NCI-H2029 (cell line): ENCODE results near the gene BBS7.

Experiments
- DNase-seq: peaks from one replicate; lab custom pipeline; 2025; lab: John Stamatoyannopoulos, UW

Gene BBS7

DNA sequence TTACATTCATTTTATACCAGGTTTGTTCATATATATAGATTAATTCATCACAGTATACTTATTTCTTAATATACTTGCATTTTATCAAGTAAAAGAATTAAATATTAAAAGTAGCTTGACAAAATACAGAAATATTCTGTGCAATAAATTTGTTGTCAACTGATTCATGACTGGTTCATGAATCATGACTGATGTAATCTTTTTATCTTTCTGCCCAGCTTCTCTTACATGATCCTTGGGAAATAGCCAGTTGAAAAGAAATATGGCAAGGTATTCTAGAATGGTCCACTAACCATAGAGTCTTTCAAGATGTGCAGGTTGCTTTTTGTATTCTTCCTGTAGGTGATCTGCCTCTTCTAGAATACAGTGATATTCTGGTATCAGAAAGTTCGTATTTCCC is 42.4 kb downstream of the BBS7 start:
- no peak for DNase-seq

DNA sequence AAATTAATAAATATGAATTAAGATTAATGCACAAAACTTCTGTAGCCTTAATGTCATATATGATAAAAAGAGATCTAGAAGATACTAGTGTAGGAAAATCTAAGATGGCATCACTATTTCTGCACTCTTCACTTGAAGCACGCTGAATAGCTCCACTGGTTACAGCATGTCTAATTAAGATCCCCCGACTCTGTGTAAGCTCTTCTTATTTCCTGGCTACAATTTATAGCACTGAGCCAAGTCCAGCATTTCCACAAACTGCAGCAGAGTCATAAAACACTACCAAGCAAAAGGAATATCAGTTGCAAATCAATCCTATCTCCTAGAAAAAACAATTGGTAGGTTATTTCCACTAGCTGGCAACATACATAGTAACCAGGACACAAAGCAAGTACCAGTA is 45.3 kb downstream of the BBS7 start:
- no peak for DNase-seq

DNA sequence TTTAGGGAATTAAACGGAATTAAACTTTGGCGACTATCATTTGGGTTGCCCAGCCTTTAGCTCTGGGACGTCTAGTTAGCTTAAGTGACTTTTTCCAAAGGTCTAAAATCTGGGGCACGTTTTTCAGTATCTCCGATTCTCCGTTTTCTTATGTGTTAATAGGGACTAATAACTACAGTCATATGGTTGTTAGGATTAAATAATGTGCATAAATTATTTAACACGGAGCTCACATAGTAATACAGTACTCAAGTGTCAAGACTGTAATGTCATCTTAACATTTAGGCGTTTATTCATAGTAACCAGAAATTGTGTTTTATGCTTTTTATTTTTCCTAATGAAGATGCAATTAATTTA is 46.1 kb downstream of the BBS7 start:
- DNase-seq, result no peak

DNA sequence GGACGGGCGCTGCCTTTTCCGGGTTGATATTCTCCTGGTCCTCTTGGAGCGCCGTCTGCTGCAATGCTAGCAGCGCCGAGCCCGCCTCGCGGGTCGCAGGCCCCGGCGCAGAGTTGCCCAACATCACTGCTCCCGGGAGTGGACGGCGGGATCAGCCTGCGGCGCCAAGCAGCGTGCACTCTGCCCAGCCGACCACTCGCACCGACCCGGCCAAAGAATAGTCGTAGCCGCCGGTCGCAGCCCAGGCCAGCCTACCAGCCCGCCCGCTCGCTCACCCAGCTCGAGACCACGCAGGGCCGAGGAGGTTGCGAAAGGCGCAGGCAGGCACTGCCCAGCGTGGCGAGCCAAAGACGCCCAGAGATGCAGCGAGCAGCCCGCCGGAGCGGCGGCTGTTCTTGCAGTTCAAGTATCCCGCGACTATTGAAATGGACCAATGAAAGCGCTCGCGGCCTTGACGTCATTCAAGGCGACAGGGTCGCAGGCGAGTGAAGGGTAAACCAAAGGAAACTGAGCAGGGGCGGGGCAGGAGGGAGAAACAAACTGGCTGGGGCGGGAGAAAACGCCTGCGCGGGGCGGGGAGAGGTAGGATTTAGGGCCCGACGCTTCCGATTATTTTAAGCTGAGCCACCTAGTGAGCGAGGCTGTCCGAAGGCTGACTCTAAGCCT is 46.6 kb downstream of the BBS7 start, which contains the start of gene CCNA2:
Gene CCNA2 (minus strand): TSS at position 379 of the 666 bp plus-strand sequence. CDS start 255 bp downstream, at position 124.
- DNase-seq, result peak; percentile 94

DNA sequence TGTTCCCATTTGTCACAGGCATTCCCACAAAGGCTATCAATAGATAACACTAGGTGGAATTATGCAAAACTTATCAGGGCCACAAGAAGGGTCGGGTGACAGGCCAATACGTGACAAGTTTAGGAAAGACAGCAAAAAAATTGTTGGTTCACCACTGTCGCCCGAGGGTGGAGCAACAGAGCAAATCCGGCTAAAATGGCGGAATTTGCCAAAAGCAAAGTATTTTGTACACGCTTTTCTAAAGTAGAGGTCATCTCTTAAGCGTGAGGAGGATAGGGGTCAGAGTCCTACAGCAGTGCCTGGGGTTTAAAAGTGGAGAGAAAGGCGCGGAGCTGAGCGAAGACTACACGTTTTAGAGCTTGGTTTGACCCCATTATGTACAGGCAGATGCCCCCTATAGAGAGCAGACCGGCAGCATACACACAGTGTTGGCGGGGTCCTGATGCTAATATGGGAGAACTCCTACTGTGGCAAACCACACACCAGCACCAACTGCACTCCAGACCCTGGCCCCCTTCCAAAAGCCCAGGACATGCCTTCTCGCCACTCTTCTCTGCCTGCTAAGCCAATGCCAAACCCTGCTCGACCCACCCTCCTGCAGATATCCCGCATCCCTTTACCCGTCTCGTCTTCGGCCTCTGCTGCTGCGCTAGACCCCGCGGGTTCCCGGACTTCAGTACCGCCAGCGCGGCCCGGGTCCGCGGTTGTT is 47.3 kb downstream of the BBS7 start:
- no peak for DNase-seq

DNA sequence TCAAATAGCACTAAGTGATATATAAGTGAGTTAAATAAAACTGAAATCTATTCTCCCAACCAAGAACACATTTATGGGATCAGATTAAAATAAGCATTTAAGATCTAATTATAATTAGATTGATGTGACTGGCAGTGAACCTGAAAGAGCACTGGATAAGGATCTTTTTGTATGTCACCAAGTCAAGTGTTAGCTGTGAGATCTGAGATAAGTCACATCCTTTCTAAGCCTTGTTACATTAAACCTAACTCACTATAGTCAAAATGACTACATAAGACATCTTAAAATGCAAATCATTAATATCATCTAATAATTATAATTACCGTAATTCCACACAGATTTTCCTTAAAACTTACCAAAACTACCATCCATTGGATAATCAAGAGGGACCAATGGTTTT is 48.2 kb downstream of the BBS7 start:
- DNase-seq, result no peak

DNA sequence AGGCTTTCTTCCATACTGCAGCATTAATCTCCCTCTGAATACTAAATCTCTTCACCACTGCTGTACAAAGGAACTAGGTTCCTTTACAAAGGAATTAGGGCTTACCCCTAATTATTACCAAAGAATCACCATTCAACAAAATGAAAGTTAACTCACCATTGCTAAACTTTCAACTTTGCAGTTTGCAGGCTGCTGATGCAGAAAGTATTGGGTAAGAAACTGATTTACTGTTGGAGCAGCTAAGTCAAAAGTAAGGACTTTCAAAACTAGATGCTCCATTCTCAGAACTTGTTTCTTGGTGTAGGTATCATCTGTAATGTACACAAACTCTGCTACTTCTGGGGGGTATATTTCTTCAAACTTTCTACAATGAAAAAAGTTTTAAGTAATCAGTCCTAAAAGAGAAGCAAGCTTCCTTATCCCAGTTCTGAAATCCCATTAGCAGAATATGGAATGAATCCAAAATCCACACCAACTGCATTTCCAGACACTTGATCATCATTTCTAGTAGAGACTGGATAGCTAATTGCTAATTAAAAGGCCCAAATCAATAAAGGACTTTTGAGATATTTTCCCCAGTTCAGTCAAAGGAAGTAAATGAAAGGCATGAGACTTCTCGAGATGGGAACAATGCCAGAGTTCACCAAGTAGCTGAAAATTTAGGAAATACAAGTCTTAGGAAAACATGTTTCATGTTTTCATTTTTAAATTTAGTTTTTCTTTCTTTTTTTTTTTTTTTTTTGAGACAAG is 50.9 kb downstream of the BBS7 start:
- no peak for DNase-seq

DNA sequence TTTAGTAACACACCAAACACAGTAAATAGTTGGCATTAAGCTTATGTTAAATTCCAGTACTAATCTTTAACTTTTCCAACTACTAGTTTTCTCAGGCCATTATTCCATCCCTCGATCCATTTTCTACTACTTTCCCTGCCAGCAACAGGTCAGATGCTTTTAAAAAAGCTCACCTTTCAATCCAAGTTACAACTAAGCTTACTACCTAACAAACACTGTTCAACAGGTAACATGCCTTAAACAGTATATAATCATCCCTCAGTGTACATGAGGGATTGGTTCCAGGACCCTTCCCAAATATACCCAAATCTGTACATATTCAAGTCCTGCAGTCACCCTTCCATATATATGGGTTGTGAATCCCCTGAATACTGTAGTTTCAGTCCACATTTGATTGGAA is 52.1 kb downstream of the BBS7 start:
- DNase-seq, result no peak

DNA sequence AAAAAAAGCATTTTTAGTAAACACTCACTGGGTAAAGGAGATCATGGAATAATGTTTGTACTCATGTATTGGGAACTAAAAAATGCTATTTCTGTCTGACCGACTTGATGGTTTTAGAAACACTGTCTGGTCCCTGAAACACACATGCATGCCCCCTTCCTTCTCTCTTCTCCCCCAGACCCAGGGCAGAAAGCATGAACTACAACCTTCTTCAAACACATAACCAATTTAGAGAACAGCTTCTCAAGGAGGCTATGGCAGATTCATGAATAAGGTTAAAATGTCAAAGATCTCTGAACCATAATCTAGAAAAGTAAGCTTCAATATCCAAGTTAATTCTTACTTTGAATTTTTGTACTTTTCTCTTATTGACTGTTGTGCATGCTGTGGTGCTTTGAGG is 52.6 kb downstream of the BBS7 start:
- DNase-seq, result no peak

DNA sequence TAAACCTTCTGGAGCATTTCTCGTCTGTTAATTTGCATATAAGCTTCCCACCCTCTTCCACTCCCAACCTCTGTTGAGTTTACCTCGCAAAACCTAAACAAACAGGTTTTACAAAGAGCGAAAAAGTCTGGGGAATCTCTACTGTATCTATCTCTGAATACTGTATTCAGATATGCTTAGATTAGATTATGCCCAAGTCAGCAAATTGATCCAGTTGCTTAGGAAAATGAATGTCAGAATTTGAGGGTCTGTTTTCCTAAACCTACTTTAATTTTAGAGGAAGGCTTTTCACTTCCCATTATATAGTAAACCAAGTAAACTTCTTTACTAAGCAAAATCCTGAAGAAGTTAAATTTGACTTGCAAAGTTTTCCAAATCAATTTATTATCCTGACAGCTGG is 53.3 kb downstream of the BBS7 start:
- no peak for DNase-seq

DNA sequence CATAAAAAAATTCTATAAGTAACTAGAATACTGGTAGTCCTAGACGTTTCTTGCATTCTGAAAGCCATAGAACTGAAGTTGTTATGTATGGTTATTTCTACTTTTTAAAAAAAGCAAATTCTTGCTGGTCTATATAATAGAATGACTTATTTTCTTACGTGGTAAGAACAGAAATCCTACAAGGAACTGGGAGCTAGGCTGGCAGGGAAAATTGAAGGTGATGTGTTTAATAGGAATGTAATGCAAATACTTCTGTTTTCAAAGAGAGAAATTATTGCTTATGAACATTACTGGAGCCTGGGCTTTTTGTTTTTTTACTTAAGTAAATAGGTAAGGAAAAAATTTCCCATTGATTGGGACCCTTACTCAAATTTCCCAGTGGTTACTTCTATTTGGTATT is 55.5 kb downstream of the BBS7 start:
- DNase-seq, result no peak

DNA sequence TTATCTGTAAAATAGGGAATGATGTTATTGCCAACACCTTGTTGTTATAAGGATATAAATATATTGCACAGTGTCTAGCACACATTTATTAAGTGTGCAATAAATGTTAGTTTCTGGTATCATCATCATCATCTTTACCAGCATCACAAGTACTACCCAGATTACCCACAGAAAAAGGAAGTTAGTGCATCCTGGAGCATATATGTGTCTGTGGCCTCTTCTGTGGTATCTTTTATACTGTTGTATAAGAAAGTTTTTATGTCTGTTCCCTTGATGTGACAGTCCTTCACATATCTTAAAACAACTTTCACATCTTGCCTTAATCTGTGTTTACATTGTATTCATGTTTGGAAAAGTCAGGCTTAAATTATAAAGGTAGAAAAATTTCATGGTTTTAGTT is 59.2 kb downstream of the BBS7 start:
- DNase-seq, result no peak

DNA sequence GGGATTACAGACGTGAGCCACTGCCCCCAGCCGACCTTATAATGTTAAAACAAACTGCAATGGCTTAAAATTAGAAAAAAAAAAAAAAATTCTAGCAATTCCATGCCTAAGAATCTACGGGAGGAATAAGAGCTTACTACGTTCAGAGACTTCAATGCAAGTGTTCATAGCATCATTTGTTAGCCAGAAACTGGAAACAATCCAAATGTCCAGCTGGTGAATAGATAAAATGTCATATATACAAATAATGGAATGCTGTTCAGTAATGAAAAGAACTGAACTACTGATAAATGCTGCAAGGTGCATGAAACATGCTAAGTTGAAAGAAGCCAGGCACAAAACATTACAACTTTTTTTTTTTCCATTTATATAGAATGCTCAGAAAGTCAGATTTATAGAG is 63.9 kb downstream of the BBS7 start:
- DNase-seq, result no peak

DNA sequence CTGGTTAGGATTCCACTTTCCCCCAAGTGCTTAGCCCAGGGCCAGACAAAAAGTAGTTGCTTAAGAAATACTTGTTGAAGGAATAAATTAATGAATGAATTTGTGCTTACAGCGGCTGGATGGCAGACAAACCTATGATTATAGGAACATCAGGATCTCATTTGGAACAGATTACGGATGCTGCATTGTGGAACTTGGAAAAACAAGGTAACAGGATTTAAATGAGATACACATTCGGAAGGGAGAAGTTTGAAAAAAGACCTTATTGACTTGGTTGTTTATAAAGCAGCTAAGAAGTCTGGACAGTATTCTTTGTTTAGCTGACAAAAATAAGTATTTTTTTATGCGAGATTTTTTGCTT is 68.6 kb downstream of the BBS7 start:
- no peak for DNase-seq

DNA sequence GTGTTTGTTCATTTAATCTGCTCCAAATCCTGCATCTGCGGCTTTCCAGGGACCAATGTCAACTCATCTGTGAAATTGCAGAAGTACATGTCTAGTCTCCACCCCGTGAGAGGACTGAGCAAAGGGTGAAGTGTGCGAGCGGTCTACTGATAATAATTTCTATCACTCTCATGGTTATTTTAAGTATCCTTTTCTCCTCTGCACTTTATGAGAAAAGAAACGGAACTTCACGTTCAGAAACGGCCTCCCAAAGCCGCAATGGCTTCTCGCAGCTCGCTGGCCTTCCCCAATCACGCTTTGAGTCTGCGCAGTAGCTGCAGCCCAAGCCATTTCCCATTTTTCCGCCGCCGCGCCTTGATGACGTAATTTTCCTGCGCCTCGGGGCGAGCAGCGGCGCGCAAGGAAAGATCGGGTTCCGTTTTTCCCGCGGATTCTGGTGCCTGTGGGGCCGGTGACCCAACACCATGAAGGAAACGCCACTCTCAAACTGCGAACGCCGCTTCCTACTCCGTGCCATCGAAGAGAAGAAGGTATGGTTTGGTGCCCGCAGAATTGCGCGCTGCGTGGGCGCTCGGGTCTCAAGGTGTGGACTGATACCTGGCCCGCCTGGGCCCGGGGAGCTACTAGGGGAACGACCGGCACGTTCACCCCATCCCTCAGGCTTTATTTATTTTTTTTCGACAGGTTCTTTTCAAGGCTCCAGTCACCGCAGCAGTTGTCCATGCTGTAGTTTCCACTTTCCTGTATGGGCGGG is 69.1 kb downstream of the BBS7 start, which contains the start of gene EXOSC9:
Gene EXOSC9 (plus strand): TSS at position 363 of the 754 bp plus-strand sequence. CDS start 102 bp downstream, at position 465.
- DNase-seq, result peak; percentile 88

DNA sequence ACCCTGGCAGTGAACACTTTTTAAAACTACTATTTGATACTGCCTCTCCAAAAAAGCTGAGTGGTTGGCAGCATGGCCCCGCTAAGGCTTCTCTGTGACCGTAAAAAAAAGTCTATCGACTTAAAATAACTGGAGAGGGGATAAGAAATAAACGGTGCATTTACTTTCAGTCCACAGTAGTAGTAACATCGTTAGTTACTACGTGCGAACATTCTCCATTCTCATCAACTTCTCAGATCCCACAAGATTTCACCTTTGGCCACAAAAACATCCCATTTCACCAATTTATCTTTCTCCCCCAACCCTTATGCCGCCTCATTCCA is 69.7 kb downstream of the BBS7 start:
- no peak for DNase-seq

DNA sequence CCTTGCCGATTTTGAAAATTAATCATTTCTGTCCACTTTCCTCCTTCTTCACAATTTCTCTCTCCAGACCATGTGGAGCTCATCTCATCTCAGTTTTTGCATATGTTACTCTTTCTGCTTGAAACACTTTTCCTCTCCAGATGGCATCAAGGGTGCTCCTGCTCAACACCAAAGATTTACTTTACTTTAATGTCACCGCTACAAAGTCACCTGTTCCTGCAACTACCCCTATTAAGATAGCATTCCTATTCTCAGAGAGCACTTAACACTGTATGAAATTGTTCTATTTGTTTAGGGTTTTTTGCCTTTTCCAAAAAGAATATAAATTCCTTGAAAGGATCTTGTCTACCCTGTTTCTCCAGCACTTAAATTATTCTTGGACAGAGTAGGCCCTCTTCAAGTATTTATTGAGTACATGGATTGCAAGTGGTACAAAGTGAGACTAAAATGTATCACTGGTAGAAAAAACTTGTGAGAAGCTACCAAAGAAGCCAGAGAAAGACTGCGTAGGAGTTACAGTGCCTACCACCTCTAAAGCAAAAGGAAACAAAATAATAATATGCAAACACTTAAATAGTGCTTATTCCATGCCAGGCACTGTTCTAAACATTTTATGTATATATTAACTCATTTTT is 70.3 kb downstream of the BBS7 start:
- no peak for DNase-seq

DNA sequence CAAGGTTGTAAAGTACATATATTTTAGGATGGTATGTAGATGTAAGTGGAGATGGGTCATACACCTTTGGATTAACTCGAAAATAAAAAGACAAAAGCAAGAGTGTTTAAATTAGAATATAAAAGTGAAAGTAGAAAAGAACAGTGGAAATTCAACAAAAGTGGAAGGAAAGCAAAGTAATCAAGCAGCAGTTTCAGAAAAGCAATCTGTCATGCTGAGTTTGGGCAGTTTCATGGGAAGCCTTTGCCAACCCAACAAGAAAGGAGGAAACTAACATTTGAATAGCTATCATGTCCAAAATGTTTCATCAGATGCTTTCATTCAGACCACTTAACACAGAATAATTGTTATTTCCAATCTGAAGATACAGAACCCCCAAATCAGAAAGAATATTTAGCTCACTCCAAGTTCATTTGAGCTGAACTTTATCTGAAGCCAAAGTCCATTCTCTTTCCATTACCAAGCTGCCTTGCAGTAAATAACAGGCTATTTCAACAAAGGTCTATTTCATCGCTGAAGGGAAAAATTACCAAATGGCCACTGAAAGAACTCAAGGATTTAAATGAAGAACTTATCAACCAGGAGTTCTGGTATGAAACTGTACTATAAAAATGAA is 71.0 kb downstream of the BBS7 start:
- DNase-seq, result no peak

DNA sequence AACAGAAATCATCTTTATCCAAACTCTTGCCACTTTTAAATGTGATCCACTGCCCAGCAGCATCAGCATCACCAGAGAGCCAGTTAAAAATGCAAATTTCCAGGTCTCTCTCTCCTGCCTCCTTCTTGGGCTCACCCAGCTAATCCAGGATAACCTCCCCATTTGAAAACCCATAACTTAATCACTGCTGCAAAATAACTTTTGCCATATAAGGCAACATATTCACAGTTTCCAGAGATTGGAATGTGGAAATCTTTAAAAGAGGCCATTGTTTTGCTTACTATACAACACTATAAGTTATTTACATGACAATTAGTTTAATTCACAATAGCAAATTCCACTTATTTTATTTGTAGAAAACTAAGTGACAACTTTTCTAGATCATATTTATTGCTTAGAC is 74.0 kb downstream of the BBS7 start:
- no peak for DNase-seq

DNA sequence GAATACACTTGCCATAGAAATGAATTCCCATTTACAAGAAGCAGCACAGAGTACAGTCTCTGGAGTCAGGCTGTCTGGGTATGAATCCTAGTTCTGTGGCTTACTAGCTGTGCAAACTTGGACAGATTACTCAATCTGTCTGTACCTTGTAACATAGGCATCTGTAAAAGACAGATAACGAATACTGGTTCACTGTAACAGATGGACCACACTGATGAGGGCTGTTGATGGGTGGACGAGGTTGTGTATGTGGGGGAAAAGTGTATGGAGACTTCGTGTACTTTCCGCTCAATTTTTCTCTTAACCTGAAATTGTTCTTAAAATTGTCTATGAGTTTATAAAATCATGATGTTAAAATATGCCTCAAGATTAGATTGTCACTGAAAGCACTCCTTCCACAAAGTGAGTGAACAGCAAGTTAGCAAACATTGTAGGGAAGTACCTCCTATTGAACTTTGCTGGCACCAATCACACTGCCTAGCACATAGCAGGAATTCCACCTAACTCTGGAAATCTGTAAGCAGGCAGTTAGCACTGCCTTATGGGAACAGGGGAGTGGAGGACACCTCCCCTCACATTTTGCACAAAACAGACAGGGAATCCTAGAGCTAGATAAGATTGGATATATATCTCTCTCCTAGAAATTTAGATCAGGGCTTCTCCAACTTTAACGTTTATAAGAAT is 75.6 kb downstream of the BBS7 start:
- no peak for DNase-seq

DNA sequence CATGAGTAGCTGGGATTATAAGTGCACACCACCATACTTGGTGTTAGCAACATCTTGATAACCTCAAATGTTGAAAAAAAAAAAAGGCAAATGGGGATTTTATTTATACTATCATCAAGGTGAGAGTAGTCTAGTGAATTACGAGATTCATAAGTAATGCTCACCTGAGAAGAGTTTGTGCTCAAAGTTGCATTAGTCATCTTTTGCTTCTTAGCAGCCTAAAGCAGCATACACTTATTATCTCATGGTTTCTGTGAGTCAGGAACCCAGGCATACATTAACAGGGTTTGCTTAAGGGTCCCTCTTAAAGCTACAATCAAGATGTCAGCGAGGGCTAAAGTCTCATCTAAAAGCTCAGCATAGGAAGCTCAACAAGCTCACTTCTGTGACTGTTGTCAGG is 77.3 kb downstream of the BBS7 start:
- no peak for DNase-seq
